Stimulated activated effector memory CD8-positive, alpha-beta T cell treated with anti-CD3 and anti-CD28 coated beads, Interleukin-12 subunit alpha, Interleukin-12 subunit beta, amount 100 ng/mL, for 72 hours (primary cell): Measurements from ENCODE around the gene SCUBE2.

ENCODE experiments used
- ATAC-seq: fragments of 150-1000 bp; cut with Tn5 transposase; 2 replicates; pipeline ENCODE4 v1.10.0; 2021
- DNase-seq, 2 donors: peaks; one replicate each; pipeline ENCODE4 v3.0.0; 2021 to 2022; ENCODE audit warnings: low spot score in 2 of 2
- H3K27ac Mint-ChIP-seq: one replicate; pipeline ENCODE4 v1.8.0; 2022; ENCODE audit warnings: mild to moderate bottlenecking, mixed read lengths
- H3K36me3 Mint-ChIP-seq: one replicate; pipeline ENCODE4 v1.8.0; 2022; ENCODE audit warnings: mild to moderate bottlenecking, mixed read lengths
- H3K4me1 Mint-ChIP-seq: one replicate; pipeline ENCODE4 v1.8.0; 2022; ENCODE audit warnings: mixed read lengths
- H3K4me3 Mint-ChIP-seq: one replicate; pipeline ENCODE4 v1.8.0; 2022; ENCODE audit warnings: mild to moderate bottlenecking, mixed read lengths
- H3K9me3 Mint-ChIP-seq: one replicate; pipeline ENCODE4 v1.8.0; 2022; ENCODE audit warnings: mixed read lengths

SCUBE2 gene

DNA sequence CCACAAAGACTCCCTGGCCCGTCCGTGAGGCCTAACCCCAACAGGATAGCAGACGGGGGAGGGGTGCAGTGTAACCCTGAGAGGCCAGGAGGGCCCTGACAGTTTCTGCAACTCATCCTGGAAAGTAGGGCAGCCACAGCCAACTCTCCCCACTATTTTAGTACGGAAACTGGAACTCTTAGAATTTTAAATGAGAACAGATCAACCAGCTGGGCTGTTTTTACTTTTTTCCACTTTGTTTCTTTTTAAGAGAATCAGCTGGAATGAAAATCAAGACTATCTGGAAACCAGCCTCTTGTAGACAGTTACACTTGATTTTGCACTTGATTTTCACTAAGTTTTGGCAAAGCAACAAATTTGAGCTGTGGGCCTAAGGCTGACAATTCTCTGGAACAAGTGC is 44.9 kb downstream of the SCUBE2 start:
- ATAC-seq (no peak), DNase-seq (no peak)
- Mint-ChIP-seq H3K27ac (no peak overlapping the region), H3K4me3 (no peak overlapping the region), H3K36me3 (no peaks in the 10 kb centered on the region), H3K4me1 (no peaks in the 10 kb centered on the region), H3K9me3 (no peaks in the 10 kb centered on the region)

GRCh38 chr11:9042488-9042887 is 48.9 kb downstream of the SCUBE2 start:
- DNase-seq, result no peak
- ATAC-seq, result no peak
- no peak overlapping the region for H3K4me3 Mint-ChIP-seq
- H3K9me3 Mint-ChIP-seq, result no peaks in the 10 kb centered on the region
- H3K36me3 Mint-ChIP-seq, result no peaks in the 10 kb centered on the region
- H3K4me1 Mint-ChIP-seq, result no peaks in the 10 kb centered on the region
- no peak overlapping the region for H3K27ac Mint-ChIP-seq

GRCh38 chr11:9041747-9042146 is 49.7 kb downstream of the SCUBE2 start:
- DNase-seq (no peak), ATAC-seq (no peak)
- no peak overlapping the region for H3K4me3 Mint-ChIP-seq
- no peak overlapping the region for H3K27ac Mint-ChIP-seq
- no peaks in the 10 kb centered on the region for H3K4me1 Mint-ChIP-seq
- no peaks in the 10 kb centered on the region for H3K9me3 Mint-ChIP-seq
- H3K36me3 Mint-ChIP-seq, result no peaks in the 10 kb centered on the region

DNA sequence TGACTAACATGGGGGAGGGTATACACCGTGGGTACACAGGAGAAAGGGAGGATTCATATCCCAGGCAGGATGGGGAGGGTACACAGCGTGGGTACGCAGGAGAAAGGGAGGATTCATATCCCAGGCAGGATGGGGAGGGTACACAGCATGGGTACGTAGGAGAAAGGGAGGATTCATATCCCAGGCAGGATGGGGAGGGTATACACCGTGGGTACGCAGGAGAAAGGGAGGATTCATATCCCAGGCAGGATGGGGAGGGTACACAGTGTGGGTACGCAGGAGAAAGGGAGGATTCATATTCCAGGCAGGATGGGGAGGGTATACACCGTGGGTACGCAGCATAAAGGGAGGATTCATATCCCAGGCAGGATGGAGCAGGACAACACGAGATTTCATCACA is 51.0 kb downstream of the SCUBE2 start:
- no peaks in the 10 kb centered on the region for H3K9me3 Mint-ChIP-seq

DNA sequence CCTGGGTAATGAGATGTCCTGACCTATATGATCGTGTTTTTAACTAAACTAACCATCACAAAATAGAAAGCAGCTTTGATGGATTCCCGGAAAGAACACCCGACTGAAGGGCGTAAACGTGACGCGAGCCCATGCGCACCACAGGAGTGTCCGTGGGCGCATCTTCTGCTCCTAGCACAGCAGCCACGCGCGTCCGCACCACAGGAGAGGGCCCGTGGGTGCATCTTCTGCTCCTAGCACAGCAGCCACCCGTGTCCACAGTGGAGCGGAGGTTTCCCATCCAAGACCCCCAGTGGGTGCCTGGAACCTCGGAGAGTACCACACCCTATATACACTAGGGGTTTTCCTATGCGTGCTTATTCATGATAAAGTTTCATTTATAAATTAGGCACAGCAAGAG is 51.5 kb downstream of the SCUBE2 start:
- Mint-ChIP-seq H3K4me3 (no peak overlapping the region), H3K36me3 (no peaks in the 10 kb centered on the region), H3K9me3 (no peaks in the 10 kb centered on the region), H3K4me1 (no peaks in the 10 kb centered on the region), H3K27ac (no peak overlapping the region)
- ATAC-seq (no peak), DNase-seq (no peak)

More for the DNA sequence above, 51.0 kb downstream of the SCUBE2 start:
- no peak overlapping the region for H3K27ac Mint-ChIP-seq
- no peak overlapping the region for H3K4me3 Mint-ChIP-seq
- no peak for ATAC-seq
- no peak for DNase-seq
- no peaks in the 10 kb centered on the region for H3K36me3 Mint-ChIP-seq
- no peaks in the 10 kb centered on the region for H3K4me1 Mint-ChIP-seq

DNA sequence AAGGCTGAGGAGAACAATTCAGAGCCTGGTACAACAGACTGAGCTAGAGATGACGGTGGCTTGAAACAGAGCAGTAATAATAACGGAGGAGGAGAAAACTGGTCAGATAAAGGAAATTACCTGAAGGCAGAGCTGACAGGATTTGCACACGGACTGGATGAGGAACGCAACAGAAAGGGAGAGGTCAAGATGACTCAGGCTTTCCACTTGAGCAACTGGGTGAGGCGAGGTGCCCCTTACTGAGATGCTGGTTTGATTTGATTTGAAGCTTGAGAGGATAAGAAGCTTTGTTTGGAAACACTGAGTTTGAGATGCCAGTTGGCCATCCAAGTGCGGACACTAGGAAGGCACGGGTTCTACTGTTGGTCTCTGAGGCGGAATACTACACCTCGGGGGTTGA is 52.2 kb downstream of the SCUBE2 start:
- Mint-ChIP-seq H3K9me3 (no peaks in the 10 kb centered on the region), H3K4me1 (no peaks in the 10 kb centered on the region)
- no peak for ATAC-seq

GRCh38 chr11:9038541-9038940 is 52.9 kb downstream of the SCUBE2 start:
- Mint-ChIP-seq H3K9me3 (no peaks in the 10 kb centered on the region), H3K36me3 (no peaks in the 10 kb centered on the region), H3K27ac (no peak overlapping the region), H3K4me1 (no peaks in the 10 kb centered on the region), H3K4me3 (no peak overlapping the region)
- no peak for DNase-seq
- ATAC-seq, result no peak

More for the DNA sequence above, 52.2 kb downstream of the SCUBE2 start:
- DNase-seq, result no peak
- H3K36me3 Mint-ChIP-seq, result no peaks in the 10 kb centered on the region
- no peak overlapping the region for H3K27ac Mint-ChIP-seq
- H3K4me3 Mint-ChIP-seq, result no peak overlapping the region

- DNase-seq (no peak), ATAC-seq (no peak)
- no peaks in the 10 kb centered on the region for H3K4me1 Mint-ChIP-seq
- no peak overlapping the region for H3K27ac Mint-ChIP-seq
- H3K4me3 Mint-ChIP-seq, result no peak overlapping the region
- no peaks in the 10 kb centered on the region for H3K36me3 Mint-ChIP-seq
- H3K9me3 Mint-ChIP-seq, result no peaks in the 10 kb centered on the region
Observed at GRCh38 chr11:9037963-9038362, 53.4 kb downstream of the SCUBE2 start.

- Mint-ChIP-seq H3K4me1 (no peaks in the 10 kb centered on the region), H3K36me3 (no peaks in the 10 kb centered on the region), H3K27ac (no peak overlapping the region), H3K9me3 (no peaks in the 10 kb centered on the region), H3K4me3 (no peak overlapping the region)
- ATAC-seq, result no peak
- no peak for DNase-seq
Observed at GRCh38 chr11:9037046-9037780, 54.2 kb downstream of the SCUBE2 start.

GRCh38 chr11:9030601-9031000 is 60.8 kb downstream of the SCUBE2 start:
- ATAC-seq, result no peak
- no peaks in the 10 kb centered on the region for H3K9me3 Mint-ChIP-seq
- H3K36me3 Mint-ChIP-seq, result no peaks in the 10 kb centered on the region
- no peaks in the 10 kb centered on the region for H3K4me1 Mint-ChIP-seq
- DNase-seq, result no peak
- no peak overlapping the region for H3K4me3 Mint-ChIP-seq
- H3K27ac Mint-ChIP-seq, result no peak overlapping the region

GRCh38 chr11:9029422-9029821 is 62.0 kb downstream of the SCUBE2 start:
- ATAC-seq, result no peak
- H3K4me3 Mint-ChIP-seq, result no peak overlapping the region
- no peak overlapping the region for H3K27ac Mint-ChIP-seq
- H3K36me3 Mint-ChIP-seq, result no peaks in the 10 kb centered on the region
- DNase-seq, result no peak
- H3K4me1 Mint-ChIP-seq, result no peaks in the 10 kb centered on the region
- no peaks in the 10 kb centered on the region for H3K9me3 Mint-ChIP-seq

- DNase-seq (no peak), ATAC-seq (no peak)
- no peaks in the 10 kb centered on the region for H3K4me1 Mint-ChIP-seq
- H3K4me3 Mint-ChIP-seq, result no peak overlapping the region
- no peak overlapping the region for H3K27ac Mint-ChIP-seq
- H3K36me3 Mint-ChIP-seq, result no peaks in the 10 kb centered on the region
- H3K9me3 Mint-ChIP-seq, result no peaks in the 10 kb centered on the region
Observed at GRCh38 chr11:9028581-9028980, 62.8 kb downstream of the SCUBE2 start.

DNA sequence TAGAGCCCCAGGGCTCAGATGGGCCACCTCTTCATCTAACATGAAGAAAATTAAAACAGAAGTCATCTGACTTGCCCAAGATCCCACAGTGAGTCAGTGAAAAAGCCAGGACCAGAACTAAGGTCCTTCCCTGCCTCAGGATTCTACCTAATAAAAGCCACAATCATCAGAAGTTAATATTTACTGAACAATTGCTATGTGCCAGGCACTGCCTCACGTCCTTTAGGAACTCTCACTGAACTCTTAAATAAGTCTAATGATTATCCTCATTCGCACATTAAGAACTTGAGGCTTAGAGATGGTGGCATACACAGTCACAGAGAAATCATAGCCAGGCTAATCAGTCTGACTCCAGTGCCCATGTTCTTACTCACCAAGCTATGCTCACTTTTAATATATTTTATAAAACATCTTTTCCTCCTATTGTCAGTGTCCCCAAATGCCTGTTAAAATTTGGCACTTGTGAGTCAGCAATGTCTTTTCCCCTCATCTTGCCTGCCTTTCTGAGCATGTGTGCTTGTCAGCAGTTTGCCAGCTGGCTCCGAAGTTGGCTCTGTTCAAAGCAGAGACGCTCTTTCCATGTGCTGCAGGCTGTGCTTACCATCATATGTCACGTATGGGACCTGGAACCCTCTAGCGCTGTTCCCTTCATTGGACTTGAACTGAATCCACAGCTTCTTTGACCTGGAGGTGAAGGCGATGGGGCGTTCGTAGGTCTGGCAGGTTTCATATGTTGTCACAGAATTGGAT is 66.1 kb downstream of the SCUBE2 start:
- no peak overlapping the region for H3K27ac Mint-ChIP-seq
- H3K4me3 Mint-ChIP-seq, result no peak overlapping the region
- ATAC-seq (no peak), DNase-seq (no peak)
- H3K9me3 Mint-ChIP-seq, result no peaks in the 10 kb centered on the region
- no peaks in the 10 kb centered on the region for H3K4me1 Mint-ChIP-seq
- no peaks in the 10 kb centered on the region for H3K36me3 Mint-ChIP-seq

GRCh38 chr11:9022961-9023680 is 68.3 kb downstream of the SCUBE2 start:
- no peak overlapping the region for H3K4me3 Mint-ChIP-seq
- H3K4me1 Mint-ChIP-seq, result no peaks in the 10 kb centered on the region
- DNase-seq (no peak), ATAC-seq (no peak)
- H3K27ac Mint-ChIP-seq, result no peak overlapping the region
- no peaks in the 10 kb centered on the region for H3K9me3 Mint-ChIP-seq
- H3K36me3 Mint-ChIP-seq, result no peaks in the 10 kb centered on the region

GRCh38 chr11:9020916-9021315 is 70.5 kb downstream of the SCUBE2 start:
- Mint-ChIP-seq H3K4me1 (no peaks in the 10 kb centered on the region), H3K4me3 (no peak overlapping the region), H3K36me3 (no peaks in the 10 kb centered on the region), H3K9me3 (no peaks in the 10 kb centered on the region), H3K27ac (no peak overlapping the region)
- ATAC-seq (no peak), DNase-seq (no peak)

DNA sequence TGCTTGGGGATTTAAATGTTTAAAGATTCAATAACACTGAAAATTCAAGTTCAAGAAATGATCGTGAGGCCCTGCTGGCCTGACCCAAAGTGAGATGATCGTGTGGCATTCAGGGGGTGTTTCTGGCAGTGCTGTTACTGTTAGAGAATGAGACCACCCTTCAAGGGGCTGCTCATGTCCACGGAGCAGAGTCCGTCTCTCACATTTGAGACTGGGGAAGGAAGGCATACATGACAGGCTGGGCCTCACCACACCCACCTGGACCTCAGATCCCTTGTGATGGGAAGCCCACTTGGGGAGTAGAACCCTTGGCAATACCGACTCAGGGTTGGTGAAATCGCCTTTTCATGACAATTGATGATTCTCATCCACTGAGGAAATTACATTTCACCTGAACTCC is 71.5 kb downstream of the SCUBE2 start:
- Mint-ChIP-seq H3K27ac (no peak overlapping the region), H3K4me1 (no peaks in the 10 kb centered on the region), H3K4me3 (no peak overlapping the region), H3K9me3 (no peaks in the 10 kb centered on the region), H3K36me3 (no peaks in the 10 kb centered on the region)
- DNase-seq (no peak), ATAC-seq (no peak)
